SK-N-SH (cell line): Measurements from ENCODE around the gene NXNL2. TPM values are rescaled to one million over a fixed set of nuclear protein-coding genes. Genes with fewer than 3 reads are reported as not detected.

Source experiments
- CTCF ChIA-PET: fragments of 300-600, 350-600 bp; formaldehyde crosslinking; extraction: SDS; loops from one replicate; lab custom pipeline; 2021; lab: Yijun Ruan, JAX
- POLR2A ChIA-PET: fragments of 350-600 bp; sonication (Branson Sonifier 250); formaldehyde crosslinking; extraction: SDS; loops from one replicate; lab custom pipeline; 2020; ENCODE audit warnings: antibody characterized with exemption, inconsistent platforms; lab: Yijun Ruan, JAX
- DNase-seq: peaks from one replicate; pipeline ENCODE4 v3.0.0; 2012
- H2AFZ ChIP-seq: fragments of 200-600 bp; sonication (generic); 2 replicates; pipeline ENCODE4 v1.8.1; 2016; ENCODE audit warnings: antibody characterized with exemption, mild to moderate bottlenecking, low read depth
- H3F3A ChIP-seq: fragments of 200-600 bp; sonication (generic); replicated peaks from 2 replicates; pipeline ENCODE3; 2016; ENCODE audit warnings: antibody characterized with exemption, mild to moderate bottlenecking; ENCODE audit not compliant: insufficient read depth
- H3K27ac ChIP-seq, 2 experiments: fragments of 200-500 bp in 1 of 2; fragments of 200-600 bp in 1 of 2; sonication (Bioruptor generic) in 1 of 2; sonication (generic), shearing (Covaris generic) in 1 of 2; 2 replicates each; pipeline versions ENCODE4 v1.5.1 to v1.6.1; 2014 to 2016; ENCODE audit warnings: low read depth in 2 of 2, inconsistent platforms in 1 of 2, low read length in 1 of 2, mild to moderate bottlenecking in 1 of 2, mixed read lengths in 1 of 2
- H3K27me3 ChIP-seq: fragments of 200-600 bp; sonication (generic), shearing (Covaris generic); 2 replicates; pipeline ENCODE4 v1.6.1; 2016; ENCODE audit warnings: mixed run types; ENCODE audit not compliant: insufficient read depth
- H3K36me3 ChIP-seq, 2 experiments: fragments of 200-500 bp in 1 of 2; fragments of 200-600 bp in 1 of 2; sonication (Bioruptor generic) in 1 of 2; sonication (generic) in 1 of 2; replicated peaks in 1 of 2; 2 replicates each; pipeline versions ENCODE3 to v1.5.1; 2014 to 2016; ENCODE audit warnings: low read length in 1 of 2, mild to moderate bottlenecking in 1 of 2; ENCODE audit not compliant: insufficient read depth in 2 of 2, control insufficient read depth in 1 of 2
- H3K4me1 ChIP-seq, 2 experiments: fragments of 200-500 bp in 1 of 2; fragments of 200-600 bp in 1 of 2; sonication (Bioruptor generic) in 1 of 2; sonication (generic), shearing (Covaris generic) in 1 of 2; 2 replicates each; pipeline versions ENCODE4 v1.5.1 to v1.6.1; 2014 to 2016; ENCODE audit warnings: low read depth in 1 of 2, low read length in 1 of 2, mixed run types in 1 of 2; ENCODE audit not compliant: insufficient read depth in 2 of 2, control insufficient read depth in 1 of 2
- H3K4me2 ChIP-seq: fragments of 200-600 bp; sonication (generic), shearing (Covaris generic); 2 replicates; pipeline ENCODE4 v1.6.1; 2017; ENCODE audit warnings: mixed run types
- H3K4me3 ChIP-seq, 2 experiments: fragments of 200-500 bp in 1 of 2; fragments of 200-600 bp in 1 of 2; sonication (Bioruptor generic) in 1 of 2; sonication (generic), shearing (Covaris generic) in 1 of 2; 2 replicates each; pipeline versions ENCODE4 v1.5.1 to v1.8.1; 2014 to 2016; ENCODE audit warnings: low read depth in 2 of 2, inconsistent platforms in 1 of 2, low read length in 1 of 2, mild to moderate bottlenecking in 1 of 2, mixed read lengths in 1 of 2, moderate library complexity in 1 of 2
- H3K79me2 ChIP-seq: fragments of 200-600 bp; sonication (generic); 2 replicates; pipeline ENCODE4 v1.8.1; 2017; ENCODE audit warnings: mild to moderate bottlenecking; ENCODE audit not compliant: insufficient read depth
- H3K9ac ChIP-seq: fragments of 200-600 bp; sonication (generic); 2 replicates; pipeline ENCODE4 v1.6.1; 2017; ENCODE audit warnings: mixed run types
- H3K9me2 ChIP-seq: fragments of 200-600 bp; sonication (generic); 2 replicates; pipeline ENCODE4 v1.6.1; 2017; ENCODE audit warnings: mixed run types
- H3K9me3 ChIP-seq: fragments of 200-600 bp; sonication (generic); 2 replicates; pipeline ENCODE4 v1.6.1; 2017; ENCODE audit warnings: mixed run types, mild to moderate bottlenecking, moderate library complexity
- H4K20me1 ChIP-seq: fragments of 200-600 bp; sonication (generic); 2 replicates; pipeline ENCODE4 v1.6.1; 2017; ENCODE audit warnings: mild to moderate bottlenecking, mixed run types; ENCODE audit not compliant: insufficient read depth
- CHD2 ChIP-seq: fragments of 150-350 bp; IDR thresholded peaks from 2 replicates; pipeline ENCODE4 v1.6.1; 2018; ENCODE audit warnings: low read length; ENCODE audit not compliant: partially characterized antibody
- EP300 ChIP-seq, 2 experiments: IDR thresholded peaks; 2 replicates each; pipeline versions ENCODE4 v1.4.0 to v1.6.1; 2012; ENCODE audit warnings: borderline replicate concordance in 1 of 2, low read depth in 1 of 2, low read length in 1 of 2
- EZH2phosphoT487 ChIP-seq: fragments of 200-600 bp; sonication (generic); IDR thresholded peaks from 2 replicates; pipeline ENCODE4 v1.6.1; 2017; ENCODE audit warnings: low read depth, mixed run types, mild to moderate bottlenecking, antibody characterized with exemption, moderate library complexity, borderline replicate concordance
- FOSL2 ChIP-seq: IDR thresholded peaks from 2 replicates; pipeline ENCODE4 v1.4.0; 2012; ENCODE audit warnings: low read depth, mild to moderate bottlenecking, moderate library complexity, borderline replicate concordance
- RAD21 ChIP-seq: IDR thresholded peaks from 2 replicates; pipeline ENCODE4 v1.6.1; 2012; ENCODE audit warnings: mild to moderate bottlenecking, low read length
- REST ChIP-seq: IDR thresholded peaks from 2 replicates; pipeline ENCODE4 v1.6.1; 2012; ENCODE audit warnings: mild to moderate bottlenecking, low read depth, low read length, moderate library complexity
- RFX5 ChIP-seq: IDR thresholded peaks from 2 replicates; pipeline ENCODE4 v1.6.1; 2012; ENCODE audit warnings: mild to moderate bottlenecking, improper control_type of control experiment, low read length
- RXRA ChIP-seq: IDR thresholded peaks from 2 replicates; pipeline ENCODE4 v1.4.0; 2012; ENCODE audit warnings: low read depth, mild to moderate bottlenecking, borderline replicate concordance
- SMC3 ChIP-seq: IDR thresholded peaks from 2 replicates; pipeline ENCODE4 v1.6.1; 2012; ENCODE audit warnings: low read depth, low read length, improper control_type of control experiment
- WGBS: methylation state at CpG from one replicate; pipeline ENCODE4 v1.1.6; 2017; ENCODE audit warnings: low lambda C conversion rate; 5-methylcytosine and 5-hydroxymethylcytosine counted together
- polyA plus RNA-seq, 3 experiments: library from polyadenylated mRNA; depleted of rRNA; stranded (reverse); fragments of >200 nt; gene quantifications; 2 replicates each; pipeline ENCODE4 v1.2.3, GENCODE V29; 2012

Gene NXNL2
- polyA plus RNA-seq, 1 of the 3 experiments (the other 2 are of a cell fraction): 3.1 TPM

- TF ChIP-seq REST (no peak), RFX5 (no peak)
Measured at GRCh38 chr9:88535226-88536022, 446 bp downstream of the NXNL2 start (continued).

- Histone ChIP-seq H3K79me2 (peaks cover 51% of the 10 kb centered on the region; the same call in 1 of the 2 replicates), H3K4me2 (peak overlapping the region; percentile 95), H2AFZ (peak overlapping the region; percentile 94; the same call in 1 of the 2 replicates), H3F3A (peaks cover 15% of the 10 kb centered on the region), H3K4me1 (peaks cover 20 to 24% of the 10 kb centered on the region in 2 experiments; a peak in 3 of 4 replicates), H3K9me3 (no peaks in the 10 kb centered on the region), H3K27me3 (no peaks in the 10 kb centered on the region), H3K36me3 (no peaks in the 10 kb centered on the region), H3K4me3 (peak overlapping the region; percentile 60 to 84), H3K27ac (0 out of 4 replicates have a peak overlapping the region, but pooled peaks of 1 of the 2 experiments have one; percentile 7), H3K9ac (peak overlapping the region; percentile 59), H4K20me1 (peaks cover 4% of the 10 kb centered on the region; the same call in 1 of the 2 replicates), H3K9me2 (no peaks in the 10 kb centered on the region)
- DNase-seq: no peak
- TF ChIP-seq CHD2 (no peak), EP300 (IDR thresholded peaks at IDR 0.05; ENCODE audit: borderline replicate concordance in 1 of 2, low read depth in 1 of 2, low read length in 1 of 2) (no peak), SMC3 (no peak), RXRA (no peak), EZH2phosphoT487 (no peak), RAD21 (no peak), FOSL2 (no peak)
- ChIA-PET POLR2A (no interaction called here), CTCF (interaction anchor here (1.4 kb wide), 1 partner anchor 16 kb away, joined by 3 read pairs; no protein-coding TSS in a partner anchor)
- WGBS: 42% methylated on average over 7 of the region's 18 CpGs
Measured at GRCh38 chr9:88536023-88536324, 996 bp downstream of the NXNL2 start.
